ENCODE results near the gene CCDC6.
"Not testable (repeated sequence)": the region's sequence is repeated elsewhere in the genome, so short reads cannot be mapped to it uniquely, and the experiment has no call there.

The CCDC6 gene

GRCh38 chr10:59748834-59749233 is 157.5 kb downstream of the CCDC6 start:
- H4K20me1 ChIP-seq (ENCODE audit: insufficient read depth): no peaks in the 10 kb centered on the region
- no peak overlapping the region for H3K27ac ChIP-seq
- H3K4me2 ChIP-seq: no peak overlapping the region
- no peak overlapping the region for H3K4me3 ChIP-seq (IDR thresholded peaks at IDR 0.05; ENCODE audit: insufficient read depth, low read depth, low read length)
- no peaks in the 10 kb centered on the region for H3K27me3 ChIP-seq (ENCODE audit: insufficient read depth, low read depth)
- TF ChIP-seq CTCF (conservative IDR thresholded peaks at IDR 0.05; ENCODE audit: low read depth, low read length): no peak
- no peaks in the 10 kb centered on the region for H3K4me1 ChIP-seq (ENCODE audit: low read depth, poor library complexity, severe bottlenecking)
- no peak overlapping the region for H2AFZ ChIP-seq (ENCODE audit: low read depth)
- H3K79me2 ChIP-seq (ENCODE audit: insufficient read depth, low read depth): no peaks in the 10 kb centered on the region
- H3K9ac ChIP-seq: no peak overlapping the region
- H3K36me3 ChIP-seq (ENCODE audit: insufficient read depth): no peaks in the 10 kb centered on the region

GRCh38 chr10:59745163-59745650 is 161.1 kb downstream of the CCDC6 start:
- Histone ChIP-seq H3K79me2 (ENCODE audit: insufficient read depth, low read depth) (no peaks in the 10 kb centered on the region), H3K36me3 (ENCODE audit: insufficient read depth) (no peaks in the 10 kb centered on the region), H3K27ac (no peak overlapping the region), H2AFZ (ENCODE audit: low read depth) (no peak overlapping the region), H3K4me2 (no peak overlapping the region), H3K4me1 (ENCODE audit: low read depth, poor library complexity, severe bottlenecking) (no peaks in the 10 kb centered on the region), H3K4me3 (IDR thresholded peaks at IDR 0.05; ENCODE audit: insufficient read depth, low read depth, low read length) (no peak overlapping the region), H3K27me3 (ENCODE audit: insufficient read depth, low read depth) (no peaks in the 10 kb centered on the region), H3K9ac (no peak overlapping the region), H4K20me1 (ENCODE audit: insufficient read depth) (no peaks in the 10 kb centered on the region)
- TF ChIP-seq CTCF (conservative IDR thresholded peaks at IDR 0.05; ENCODE audit: low read depth, low read length): no peak

GRCh38 chr10:59744762-59745161 is 161.6 kb downstream of the CCDC6 start:
- H4K20me1 ChIP-seq (ENCODE audit: insufficient read depth); H3K4me3 ChIP-seq (IDR thresholded peaks at IDR 0.05; ENCODE audit: insufficient read depth, low read depth, low read length); H3K4me2 ChIP-seq; H3K36me3 ChIP-seq (ENCODE audit: insufficient read depth); H3K27ac ChIP-seq; H3K27me3 ChIP-seq (ENCODE audit: insufficient read depth, low read depth); H3K79me2 ChIP-seq (ENCODE audit: insufficient read depth, low read depth); H3K9ac ChIP-seq; H3K4me1 ChIP-seq (ENCODE audit: low read depth, poor library complexity, severe bottlenecking); H2AFZ ChIP-seq (ENCODE audit: low read depth): not testable (repeated sequence)

GRCh38 chr10:59744156-59744555 is 162.2 kb downstream of the CCDC6 start:
- not testable (repeated sequence) for H4K20me1 ChIP-seq (ENCODE audit: insufficient read depth); H3K36me3 ChIP-seq (ENCODE audit: insufficient read depth); H3K9ac ChIP-seq; H3K4me3 ChIP-seq (IDR thresholded peaks at IDR 0.05; ENCODE audit: insufficient read depth, low read depth, low read length); H3K27ac ChIP-seq; H3K4me1 ChIP-seq (ENCODE audit: low read depth, poor library complexity, severe bottlenecking); H3K27me3 ChIP-seq (ENCODE audit: insufficient read depth, low read depth); H2AFZ ChIP-seq (ENCODE audit: low read depth); H3K4me2 ChIP-seq; H3K79me2 ChIP-seq (ENCODE audit: insufficient read depth, low read depth)

GRCh38 chr10:59741583-59741982 is 164.8 kb downstream of the CCDC6 start:
- Histone ChIP-seq H3K4me3 (IDR thresholded peaks at IDR 0.05; ENCODE audit: insufficient read depth, low read depth, low read length) (no peak overlapping the region), H2AFZ (ENCODE audit: low read depth) (no peak overlapping the region), H3K79me2 (ENCODE audit: insufficient read depth, low read depth) (no peaks in the 10 kb centered on the region), H3K27me3 (ENCODE audit: insufficient read depth, low read depth) (no peaks in the 10 kb centered on the region), H3K36me3 (ENCODE audit: insufficient read depth) (no peaks in the 10 kb centered on the region), H4K20me1 (ENCODE audit: insufficient read depth) (no peaks in the 10 kb centered on the region), H3K9ac (no peak overlapping the region), H3K27ac (no peak overlapping the region), H3K4me2 (no peak overlapping the region), H3K4me1 (ENCODE audit: low read depth, poor library complexity, severe bottlenecking) (no peaks in the 10 kb centered on the region)
- no peak for TF ChIP-seq CTCF (conservative IDR thresholded peaks at IDR 0.05; ENCODE audit: low read depth, low read length)

Data from KMS-11 (cell line).